Keratinocyte (primary cell): Measurements from ENCODE around the gene SIRT4. TPM values are rescaled to one million over a fixed set of nuclear protein-coding genes. Genes with fewer than 3 reads are reported as not detected.

Experiments
- DNase-seq: peaks from one replicate; pipeline ENCODE4 v3.0.0-alpha.2; 2011; ENCODE audit warnings: low read depth, missing footprints, low spot score
- FAIRE-seq: peaks from 2 replicates; lab custom pipeline; 2011; peaks lifted over from hg19 to GRCh38; lab: Jason Lieb, UNC
- H2AFZ ChIP-seq: 2 replicates; pipeline ENCODE4 v1.6.0; 2012; ENCODE audit warnings: low read length, control low read depth, inconsistent platforms; ENCODE audit not compliant: control insufficient read depth
- H3K27ac ChIP-seq: 2 replicates; pipeline ENCODE4 v1.5.1; 2011; ENCODE audit warnings: low read length; ENCODE audit not compliant: control insufficient read depth, insufficient read depth
- H3K27me3 ChIP-seq: 3 replicates; pipeline ENCODE4 v1.6.0; 2011; ENCODE audit warnings: low read length; ENCODE audit not compliant: control insufficient read depth, insufficient read depth; ENCODE audit errors: extremely low read depth
- H3K36me3 ChIP-seq, 2 experiments: 2 replicates in 1 of 2; 3 replicates in 1 of 2; pipeline ENCODE4 v1.5.1; 2011; ENCODE audit warnings: low read length in 2 of 2, mild to moderate bottlenecking in 1 of 2; ENCODE audit not compliant: control insufficient read depth in 2 of 2, insufficient read depth in 2 of 2; ENCODE audit errors: extremely low read depth in 1 of 2
- H3K4me1 ChIP-seq: 3 replicates; pipeline ENCODE4 v1.5.1; 2011; ENCODE audit warnings: low read length; ENCODE audit not compliant: control insufficient read depth, insufficient read depth; ENCODE audit errors: extremely low read depth
- H3K4me2 ChIP-seq: 3 replicates; pipeline ENCODE4 v1.6.0; 2011; ENCODE audit warnings: low read depth, low read length; ENCODE audit not compliant: control insufficient read depth, insufficient read depth; ENCODE audit errors: extremely low read depth
- H3K4me3 ChIP-seq, 3 experiments: fragments of 200-600 bp in 1 of 3; sonication (generic) in 1 of 3; 2 replicates in 2 of 3; 3 replicates in 1 of 3; pipeline ENCODE4 v1.5.1; 2011 to 2016; ENCODE audit warnings: low read length in 3 of 3, mild to moderate bottlenecking in 3 of 3, control low read depth in 2 of 3, inconsistent platforms in 1 of 3, low read depth in 1 of 3, mixed read lengths in 1 of 3, mixed run types in 1 of 3, moderate library complexity in 1 of 3; ENCODE audit not compliant: control insufficient read depth in 2 of 3, insufficient read depth in 2 of 3; ENCODE audit errors: extremely low read depth in 1 of 3
- H3K79me2 ChIP-seq: 2 replicates; pipeline ENCODE4 v1.6.0; 2012; ENCODE audit warnings: low read length; ENCODE audit not compliant: control insufficient read depth, insufficient read depth
- H3K9ac ChIP-seq: 3 replicates; pipeline ENCODE4 v1.6.0; 2011; ENCODE audit warnings: low read length; ENCODE audit not compliant: control insufficient read depth, insufficient read depth; ENCODE audit errors: extremely low read depth
- H3K9me1 ChIP-seq: 3 replicates; pipeline ENCODE4 v1.6.0; 2011; ENCODE audit warnings: low read length; ENCODE audit not compliant: control insufficient read depth, insufficient read depth; ENCODE audit errors: extremely low read depth
- H3K9me3 ChIP-seq: 2 replicates; pipeline ENCODE4 v1.5.1; 2012; ENCODE audit warnings: low read depth, low read length; ENCODE audit not compliant: control insufficient read depth
- H4K20me1 ChIP-seq: 3 replicates; pipeline ENCODE4 v1.6.0; 2011; ENCODE audit warnings: low read length; ENCODE audit not compliant: control insufficient read depth, insufficient read depth; ENCODE audit errors: extremely low read depth
- EZH2 ChIP-seq: IDR thresholded peaks from one replicate; pipeline ENCODE4 v1.6.1; 2012; ENCODE audit warnings: inconsistent platforms, mild to moderate bottlenecking, low read length, moderate library complexity
- dilution Hi-C: fragments of 300-500 bp; cut with MboI; formaldehyde crosslinking; loops from one replicate; pipeline ENCODE4 v1.7.0; 2020; ENCODE audit warnings: low sequenced_read_pairs; ENCODE audit not compliant: extremely low pct_ligation_motif_present
- polyA plus RNA-seq, 5 experiments: library from polyadenylated mRNA; depleted of rRNA in 3 of 5; stranded (reverse) in 3 of 5; stranded (forward) in 1 of 5; unstranded in 1 of 5; fragments of >200 nt; gene quantifications; 1 replicate in 1 of 5; 2 replicates in 3 of 5; 3 replicates in 1 of 5; pipeline versions ENCODE4 v1.2.1 to v1.2.3, GENCODE V29; 2011 to 2012; ENCODE audit warnings: missing spikeins in 2 of 5, low read depth in 1 of 5, low replicate concordance in 1 of 5
- TF ChIP-seq, protein P1 (sequence below), 3 experiments: IDR thresholded peaks in 1 of 3; conservative IDR thresholded peaks in 1 of 3; optimal IDR thresholded peaks in 1 of 3; 2 replicates in 2 of 3; 3 replicates in 1 of 3; pipeline versions ENCODE3 to v1.5.1; 2011; ENCODE audit warnings: low read length in 3 of 3, mild to moderate bottlenecking in 3 of 3, moderate library complexity in 2 of 3, control low read depth in 1 of 3, inconsistent platforms in 1 of 3; ENCODE audit not compliant: insufficient read depth in 2 of 3; ENCODE audit errors: extremely low read depth in 1 of 3

Gene SIRT4
- polyA plus RNA-seq, 1 donor (not counting 4 experiments of a cell fraction or from before 2014, with no cell fraction given), result 0.98 TPM

DNA sequence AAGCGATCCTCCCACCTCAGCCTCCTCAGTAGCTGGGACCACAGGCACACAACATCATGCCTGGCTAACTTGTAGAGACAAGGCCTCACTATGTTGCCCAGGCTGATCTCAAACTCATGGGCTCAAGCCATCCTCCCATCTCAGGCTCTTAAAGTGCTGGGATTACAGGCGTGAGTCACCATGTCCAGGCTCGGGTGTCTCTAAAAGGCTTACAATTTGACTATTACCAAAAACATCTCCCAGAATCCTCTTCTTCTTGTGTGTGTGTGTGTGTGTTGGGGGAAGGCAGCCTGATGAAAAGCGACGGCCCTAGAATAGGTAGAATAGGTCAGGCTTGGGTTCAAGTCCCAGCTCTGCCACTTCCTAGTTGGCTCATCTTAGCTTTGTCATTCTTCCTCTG, 50.0 kb downstream of the SIRT4 start:
- Histone ChIP-seq H3K27ac (no peak overlapping the region), H3K4me1 (peaks cover 3% of the 10 kb centered on the region), H2AFZ (no peak overlapping the region), H3K9me3 (no peaks in the 10 kb centered on the region), H3K4me2 (no peak overlapping the region), H3K9ac (no peak overlapping the region), H3K9me1 (no peaks in the 10 kb centered on the region), H3K79me2 (no peaks in the 10 kb centered on the region), H3K27me3 (no peaks in the 10 kb centered on the region), H4K20me1 (no peaks in the 10 kb centered on the region), H3K4me3 (no peak overlapping the region), H3K36me3 (no peaks in the 10 kb centered on the region)
- no peak for TF ChIP-seq EZH2
- TF ChIP-seq, protein P1, sequence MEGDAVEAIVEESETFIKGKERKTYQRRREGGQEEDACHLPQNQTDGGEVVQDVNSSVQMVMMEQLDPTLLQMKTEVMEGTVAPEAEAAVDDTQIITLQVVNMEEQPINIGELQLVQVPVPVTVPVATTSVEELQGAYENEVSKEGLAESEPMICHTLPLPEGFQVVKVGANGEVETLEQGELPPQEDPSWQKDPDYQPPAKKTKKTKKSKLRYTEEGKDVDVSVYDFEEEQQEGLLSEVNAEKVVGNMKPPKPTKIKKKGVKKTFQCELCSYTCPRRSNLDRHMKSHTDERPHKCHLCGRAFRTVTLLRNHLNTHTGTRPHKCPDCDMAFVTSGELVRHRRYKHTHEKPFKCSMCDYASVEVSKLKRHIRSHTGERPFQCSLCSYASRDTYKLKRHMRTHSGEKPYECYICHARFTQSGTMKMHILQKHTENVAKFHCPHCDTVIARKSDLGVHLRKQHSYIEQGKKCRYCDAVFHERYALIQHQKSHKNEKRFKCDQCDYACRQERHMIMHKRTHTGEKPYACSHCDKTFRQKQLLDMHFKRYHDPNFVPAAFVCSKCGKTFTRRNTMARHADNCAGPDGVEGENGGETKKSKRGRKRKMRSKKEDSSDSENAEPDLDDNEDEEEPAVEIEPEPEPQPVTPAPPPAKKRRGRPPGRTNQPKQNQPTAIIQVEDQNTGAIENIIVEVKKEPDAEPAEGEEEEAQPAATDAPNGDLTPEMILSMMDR (optimal IDR thresholded peaks at IDR 0.05 in 1 of 3, IDR thresholded peaks at IDR 0.05 in 1 of 3, conservative IDR thresholded peaks at IDR 0.05 in 1 of 3; ENCODE audit: extremely low read depth in 1 of 3, insufficient read depth in 2 of 3, low read length in 3 of 3), result no peak
- DNase-seq (no peak), FAIRE-seq (peak; percentile 44)
- dilution Hi-C loops, result no loop called here

DNA sequence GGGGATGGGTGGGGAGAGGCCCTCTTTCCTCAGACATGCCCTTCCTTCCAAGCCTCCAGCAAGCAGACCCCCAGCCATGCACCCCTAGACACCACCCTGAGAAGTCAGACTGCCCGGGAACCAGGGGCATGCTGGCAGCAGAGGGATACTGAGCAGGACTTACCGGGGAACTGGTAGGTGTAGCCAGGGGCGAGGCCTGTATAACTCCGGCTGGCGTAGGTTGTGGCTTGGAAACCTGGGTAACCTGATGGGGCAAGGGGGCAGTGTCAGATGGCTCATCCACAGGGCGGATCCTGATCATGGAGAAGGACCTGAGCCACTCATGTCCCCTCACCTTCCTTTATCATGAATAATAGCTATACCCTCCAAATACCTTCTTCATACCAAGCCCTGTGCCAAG, 51.0 kb downstream of the SIRT4 start:
- Histone ChIP-seq H3K4me3 (no peak overlapping the region), H3K27me3 (no peaks in the 10 kb centered on the region), H3K36me3 (no peaks in the 10 kb centered on the region), H3K4me1 (peaks cover 3% of the 10 kb centered on the region), H3K9me3 (no peaks in the 10 kb centered on the region), H3K4me2 (no peak overlapping the region), H3K27ac (no peak overlapping the region), H3K9ac (no peak overlapping the region), H2AFZ (no peak overlapping the region), H4K20me1 (no peaks in the 10 kb centered on the region), H3K79me2 (no peaks in the 10 kb centered on the region), H3K9me1 (no peaks in the 10 kb centered on the region)
- dilution Hi-C loops, result no loop called here
- DNase-seq (no peak), FAIRE-seq (no peak)
- TF ChIP-seq, protein P1 (optimal IDR thresholded peaks at IDR 0.05 in 1 of 3, IDR thresholded peaks at IDR 0.05 in 1 of 3, conservative IDR thresholded peaks at IDR 0.05 in 1 of 3; ENCODE audit: extremely low read depth in 1 of 3, insufficient read depth in 2 of 3, low read length in 3 of 3), result no peak
- no peak for TF ChIP-seq EZH2
